HepG2 (cell line): ENCODE results near the gene SLC6A9. TPM values are rescaled to one million over a fixed set of nuclear protein-coding genes. Genes with fewer than 3 reads are reported as not detected.

Experiments
- ATAC-seq: fragments of 200-7000 bp; cut with Tn5 transposase; 3 replicates; pipeline ENCODE4 v1.9.1; 2020; ENCODE audit warnings: mild to moderate bottlenecking, moderate library complexity
- BruUV-seq: library from RNA; stranded (reverse); fragments of 400-500 nt; replicated peaks from 2 replicates; lab custom pipeline; 2021; lab: Mats Ljungman, UMichigan
- CTCF ChIA-PET: fragments of 300-600 bp; formaldehyde crosslinking; extraction: SDS; loops from one replicate; lab custom pipeline; 2021; ENCODE audit warnings: low total read pairs, inconsistent platforms, low intra/inter-chr PET ratio; lab: Yijun Ruan, JAX
- POLR2A ChIA-PET: fragments of 350-600 bp; sonication (Branson Sonifier 250); formaldehyde crosslinking; loops from one replicate; lab custom pipeline; 2020; ENCODE audit warnings: antibody characterized with exemption, inconsistent platforms; lab: Yijun Ruan, JAX
- DNase-seq: peaks from one replicate; pipeline ENCODE4 v3.0.0-alpha.2; 2015; ENCODE audit warnings: low spot score
- FAIRE-seq: peaks from 3 replicates; lab custom pipeline; 2011; peaks lifted over from hg19 to GRCh38; lab: Jason Lieb, UNC
- H2AFZ ChIP-seq: one replicate; pipeline ENCODE4 v1.6.1; 2011; ENCODE audit warnings: low read length, inconsistent platforms
- H3K27ac ChIP-seq: fragments of 300-600 bp; 3 replicates; pipeline ENCODE4 v1.8.0; 2011; ENCODE audit warnings: mixed run types, mild to moderate bottlenecking, mixed read lengths, low read length, inconsistent platforms; ENCODE audit not compliant: insufficient read depth; ENCODE audit errors: extremely low read length
- H3K27me3 ChIP-seq, 2 experiments: fragments of 200-600 bp in 1 of 2; 2 replicates in 1 of 2; 3 replicates in 1 of 2; pipeline versions ENCODE4 v1.6.0 to v1.8.0; 2011; ENCODE audit warnings: low read length in 2 of 2, mild to moderate bottlenecking in 2 of 2, moderate library complexity in 2 of 2, inconsistent platforms in 1 of 2; ENCODE audit not compliant: insufficient read depth in 2 of 2, control insufficient read depth in 1 of 2
- H3K36me3 ChIP-seq, 2 experiments: fragments of 200-600 bp in 1 of 2; replicated peaks in 1 of 2; 2 replicates in 1 of 2; 3 replicates in 1 of 2; pipeline versions ENCODE4 v1.5.1 to v1.8.0; 2011; ENCODE audit warnings: low read length in 2 of 2, inconsistent platforms in 1 of 2; ENCODE audit not compliant: insufficient read depth in 2 of 2, control insufficient read depth in 1 of 2
- H3K4me1 ChIP-seq: 2 replicates; pipeline ENCODE4 v1.5.1; 2012; ENCODE audit warnings: low read length, inconsistent platforms; ENCODE audit not compliant: insufficient read depth
- H3K4me2 ChIP-seq: 2 replicates; pipeline ENCODE4 v1.6.0; 2011; ENCODE audit warnings: low read depth, low read length, inconsistent platforms
- H3K4me3 ChIP-seq, 3 experiments: fragments of 200-600 bp in 1 of 3; sonication (generic), shearing (Covaris generic) in 1 of 3; replicated peaks in 1 of 3; 2 replicates each; pipeline ENCODE4 v1.5.1; 2011 to 2016; ENCODE audit warnings: low read length in 3 of 3, inconsistent platforms in 2 of 3, low read depth in 2 of 3, mild to moderate bottlenecking in 2 of 3, control low read depth in 1 of 3, mixed read lengths in 1 of 3; ENCODE audit not compliant: insufficient read depth in 1 of 3
- H3K79me2 ChIP-seq: one replicate; pipeline ENCODE4 v1.6.1; 2011; ENCODE audit warnings: low read length, inconsistent platforms; ENCODE audit not compliant: insufficient read depth
- H3K9ac ChIP-seq: 2 replicates; pipeline ENCODE4 v1.6.0; 2011; ENCODE audit warnings: mild to moderate bottlenecking, low read depth, low read length, inconsistent platforms; ENCODE audit not compliant: insufficient read depth
- H3K9me3 ChIP-seq: 2 replicates; pipeline ENCODE4 v1.5.1; 2012; ENCODE audit warnings: mild to moderate bottlenecking, low read length
- H4K20me1 ChIP-seq: 2 replicates; pipeline ENCODE4 v1.6.0; 2011; ENCODE audit warnings: inconsistent platforms, mild to moderate bottlenecking, low read length, moderate library complexity; ENCODE audit not compliant: insufficient read depth
- ARID4A ChIP-seq: sonication (generic); formaldehyde crosslinking; IDR thresholded peaks from 2 replicates; pipeline ENCODE4 v1.5.0; 2020; ENCODE audit warnings: mild to moderate bottlenecking, missing genetic modification reagents, borderline replicate concordance
- CC2D1A ChIP-seq: sonication (generic); formaldehyde crosslinking; IDR thresholded peaks from 2 replicates; pipeline ENCODE4 v1.8.1; 2023; ENCODE audit warnings: mild to moderate bottlenecking, missing genetic modification reagents
- FOXK1 ChIP-seq: sonication (generic); formaldehyde crosslinking; IDR thresholded peaks from 2 replicates; pipeline ENCODE4 v1.4.0; 2020; ENCODE audit warnings: low read depth, missing genetic modification reagents, borderline replicate concordance
- GTF3A ChIP-seq: sonication (generic); formaldehyde crosslinking; conservative IDR thresholded peaks from 2 replicates; pipeline ENCODE4 v1.4.0; 2020; ENCODE audit warnings: mild to moderate bottlenecking, missing genetic modification reagents
- HDAC2 ChIP-seq: sonication (generic); formaldehyde crosslinking; IDR thresholded peaks from 2 replicates; pipeline ENCODE4 v1.4.0; 2020; ENCODE audit warnings: missing genetic modification reagents
- JUNB ChIP-seq: sonication (generic); formaldehyde crosslinking; IDR thresholded peaks from 2 replicates; pipeline ENCODE4 v1.8.0; 2022; ENCODE audit warnings: missing genetic modification reagents, mild to moderate bottlenecking, borderline replicate concordance
- MEF2D ChIP-seq: sonication (generic); formaldehyde crosslinking; IDR thresholded peaks from 2 replicates; pipeline ENCODE4 v1.5.1; 2020; ENCODE audit warnings: mild to moderate bottlenecking, missing genetic modification reagents
- NFRKB ChIP-seq: fragments of 450-650 bp; IDR thresholded peaks from 2 replicates; pipeline ENCODE4 v1.6.1; 2017
- RFX1 ChIP-seq: fragments of 450-650 bp; IDR thresholded peaks from 2 replicates; pipeline ENCODE4 v1.6.1; 2017
- ZNF672 ChIP-seq: sonication (generic); formaldehyde crosslinking; IDR thresholded peaks from 2 replicates; pipeline ENCODE4 v1.8.1; 2022; ENCODE audit warnings: missing genetic modification reagents
- ZNF777 ChIP-seq: sonication (generic); formaldehyde crosslinking; IDR thresholded peaks from 2 replicates; pipeline ENCODE4 v1.4.0; 2020; ENCODE audit warnings: missing genetic modification reagents
- WGBS: methylation state at CpG from one replicate; pipeline ENCODE4 v1.1.6; 2017; ENCODE audit warnings: low lambda C conversion rate; 5-methylcytosine and 5-hydroxymethylcytosine counted together
- in situ Hi-C: cut with HindIII; loops from 2 replicates; pipeline ENCODE4 v1.10.0; 2017; ENCODE audit warnings: low pct_unique_long_range_greater_than_20kb; ENCODE audit not compliant: extremely low pct_ligation_motif_present
- intact Hi-C: fragments of 100-400 bp; cut with micrococcal nuclease; formaldehyde crosslinking; loops from one replicate; pipeline ENCODE4 v1.10.0; 2022; ENCODE audit not compliant: unreplicated experiment
- polyA plus RNA-seq, 8 experiments: library from polyadenylated mRNA; depleted of rRNA in 3 of 8; stranded (reverse) in 7 of 8; unstranded in 1 of 8; fragments of >200 nt; fragmentation: Illumina TruSeq in 4 of 8; extraction: Trizol in 4 of 8; gene quantifications; 2 replicates each; pipeline versions ENCODE4 v1.2.1 to v1.2.3, GENCODE V29; 2011 to 2016; ENCODE audit warnings: low read depth in 4 of 8, missing spikeins in 1 of 8, mixed read lengths in 1 of 8; ENCODE audit not compliant: insufficient read depth in 1 of 8
- total RNA-seq, 5 experiments: library from RNA; depleted of rRNA; stranded (reverse); fragments of >200 nt; fragmentation: Illumina TruSeq; extraction: Trizol; gene quantifications; 2 replicates each; pipeline ENCODE4 v1.2.3, GENCODE V29; 2016; ENCODE audit warnings: low read depth in 1 of 5
- TF ChIP-seq, protein P1 (sequence below): sonication (generic); formaldehyde crosslinking; conservative IDR thresholded peaks from 2 replicates; pipeline ENCODE4 v1.4.0; 2020; ENCODE audit warnings: mild to moderate bottlenecking, missing genetic modification reagents, moderate library complexity

The SLC6A9 gene
- total and polyA plus RNA-seq, 2 of the 13 experiments (the other 11 are each of a cell fraction or from before 2014, with no cell fraction given): 8.5 to 9.9 TPM

GRCh38 chr1:44024903-44025525 is 6.2 kb downstream of the SLC6A9 start:
- Histone ChIP-seq H4K20me1 (no peaks in the 10 kb centered on the region), H3K4me1 (peaks cover 11% of the 10 kb centered on the region), H3K4me2 (no peak overlapping the region), H3K9ac (no peak overlapping the region), H3K27ac (no peak overlapping the region), H3K36me3 (peaks cover 4 to 30% of the 10 kb centered on the region in 2 experiments; a peak in 3 of 5 replicates), H3K79me2 (no peaks in the 10 kb centered on the region), H3K4me3 (no peak overlapping the region), H3K9me3 (no peaks in the 10 kb centered on the region), H3K27me3 (no peaks in the 10 kb centered on the region), H2AFZ (no peak overlapping the region)
- FAIRE-seq (no peak), DNase-seq (no peak), ATAC-seq (no peak)
- TF ChIP-seq, protein P1, sequence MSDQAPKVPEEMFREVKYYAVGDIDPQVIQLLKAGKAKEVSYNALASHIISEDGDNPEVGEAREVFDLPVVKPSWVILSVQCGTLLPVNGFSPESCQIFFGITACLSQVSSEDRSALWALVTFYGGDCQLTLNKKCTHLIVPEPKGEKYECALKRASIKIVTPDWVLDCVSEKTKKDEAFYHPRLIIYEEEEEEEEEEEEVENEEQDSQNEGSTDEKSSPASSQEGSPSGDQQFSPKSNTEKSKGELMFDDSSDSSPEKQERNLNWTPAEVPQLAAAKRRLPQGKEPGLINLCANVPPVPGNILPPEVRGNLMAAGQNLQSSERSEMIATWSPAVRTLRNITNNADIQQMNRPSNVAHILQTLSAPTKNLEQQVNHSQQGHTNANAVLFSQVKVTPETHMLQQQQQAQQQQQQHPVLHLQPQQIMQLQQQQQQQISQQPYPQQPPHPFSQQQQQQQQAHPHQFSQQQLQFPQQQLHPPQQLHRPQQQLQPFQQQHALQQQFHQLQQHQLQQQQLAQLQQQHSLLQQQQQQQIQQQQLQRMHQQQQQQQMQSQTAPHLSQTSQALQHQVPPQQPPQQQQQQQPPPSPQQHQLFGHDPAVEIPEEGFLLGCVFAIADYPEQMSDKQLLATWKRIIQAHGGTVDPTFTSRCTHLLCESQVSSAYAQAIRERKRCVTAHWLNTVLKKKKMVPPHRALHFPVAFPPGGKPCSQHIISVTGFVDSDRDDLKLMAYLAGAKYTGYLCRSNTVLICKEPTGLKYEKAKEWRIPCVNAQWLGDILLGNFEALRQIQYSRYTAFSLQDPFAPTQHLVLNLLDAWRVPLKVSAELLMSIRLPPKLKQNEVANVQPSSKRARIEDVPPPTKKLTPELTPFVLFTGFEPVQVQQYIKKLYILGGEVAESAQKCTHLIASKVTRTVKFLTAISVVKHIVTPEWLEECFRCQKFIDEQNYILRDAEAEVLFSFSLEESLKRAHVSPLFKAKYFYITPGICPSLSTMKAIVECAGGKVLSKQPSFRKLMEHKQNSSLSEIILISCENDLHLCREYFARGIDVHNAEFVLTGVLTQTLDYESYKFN (CRISPR knock-in tag): no peak
- TF ChIP-seq ZNF672 (CRISPR knock-in tag) (no peak), CC2D1A (CRISPR knock-in tag) (no peak), ZNF777 (CRISPR knock-in tag) (no peak), FOXK1 (CRISPR knock-in tag) (no peak), HDAC2 (CRISPR knock-in tag) (no peak), GTF3A (no peak), ARID4A (CRISPR knock-in tag) (no peak), RFX1 (no peak), JUNB (CRISPR knock-in tag) (no peak), MEF2D (CRISPR knock-in tag) (no peak), NFRKB (no peak)
- ChIA-PET POLR2A (no interaction called here), CTCF (no interaction called here)
- in situ Hi-C loops (no loop called here), intact Hi-C loops (no loop called here)
- no TSS peak for BruUV-seq
- WGBS: 95% methylated on average over 13 of the region's 13 CpGs
